GM23338 (cell line): ENCODE results near the gene RGS7. TPM values are rescaled to one million over a fixed set of nuclear protein-coding genes. Genes with fewer than 3 reads are reported as not detected.

Experiments
- ATAC-seq: fragments of 200-7000 bp; cut with Tn5 transposase; 3 replicates; pipeline ENCODE4 v1.9.1; 2020
- DNase-seq: peaks from one replicate; pipeline ENCODE4 v3.0.0-alpha.2; 2015; ENCODE audit warnings: low spot score
- H2AFZ ChIP-seq: fragments of 200-600 bp; sonication (generic); 2 replicates; pipeline ENCODE4 v1.8.0; 2016; ENCODE audit warnings: antibody characterized with exemption, mild to moderate bottlenecking, moderate library complexity
- H3F3A ChIP-seq: fragments of 200-600 bp; sonication (generic); replicated peaks from 2 replicates; pipeline ENCODE4 v1.8.0; 2017; ENCODE audit warnings: antibody characterized with exemption, mixed run types, low read depth
- H3K27ac ChIP-seq: fragments of 200-600 bp; sonication (generic); 2 replicates; pipeline ENCODE4 v1.6.1; 2016; ENCODE audit warnings: low read depth
- H3K27me3 ChIP-seq: fragments of 200-600 bp; sonication (generic); 2 replicates; pipeline ENCODE4 v1.8.0; 2016; ENCODE audit warnings: mild to moderate bottlenecking, mixed run types, moderate library complexity; ENCODE audit not compliant: insufficient read depth
- H3K36me3 ChIP-seq: fragments of 200-600 bp; sonication (generic); 2 replicates; pipeline ENCODE4 v1.8.0; 2016; ENCODE audit warnings: mild to moderate bottlenecking; ENCODE audit not compliant: insufficient read depth
- H3K4me1 ChIP-seq: fragments of 200-600 bp; sonication (generic); 2 replicates; pipeline ENCODE4 v1.8.0; 2016; ENCODE audit warnings: mild to moderate bottlenecking, moderate library complexity; ENCODE audit not compliant: insufficient read depth
- H3K4me2 ChIP-seq: fragments of 200-600 bp; sonication (generic); 2 replicates; pipeline ENCODE4 v1.7.1; 2017; ENCODE audit warnings: mixed run types
- H3K4me3 ChIP-seq: fragments of 200-600 bp; sonication (generic); 2 replicates; pipeline ENCODE4 v1.6.1; 2016; ENCODE audit warnings: mixed run types
- H3K79me2 ChIP-seq: fragments of 200-600 bp; sonication (generic); replicated peaks from 2 replicates; pipeline ENCODE4 v1.8.0; 2017; ENCODE audit warnings: mild to moderate bottlenecking; ENCODE audit not compliant: insufficient read depth
- H3K9me2 ChIP-seq: fragments of 200-600 bp; sonication (generic); 2 replicates; pipeline ENCODE4 v1.8.0; 2017; ENCODE audit not compliant: insufficient read depth
- H4K20me1 ChIP-seq: fragments of 200-600 bp; sonication (generic); replicated peaks from 2 replicates; pipeline ENCODE4 v1.8.0; 2017; ENCODE audit warnings: mild to moderate bottlenecking; ENCODE audit not compliant: insufficient read depth
- H3K27ac Mint-ChIP-seq: 2 replicates; pipeline ENCODE4 v1.8.0; 2020; ENCODE audit warnings: inconsistent platforms, mild to moderate bottlenecking, moderate library complexity, mixed read lengths
- H3K27me3 Mint-ChIP-seq: 3 replicates; pipeline ENCODE4 v1.8.0; 2022; ENCODE audit warnings: low read depth, mild to moderate bottlenecking, moderate library complexity, mixed read lengths, inconsistent platforms; ENCODE audit not compliant: insufficient read depth, poor library complexity
- H3K36me3 Mint-ChIP-seq: 3 replicates; pipeline ENCODE4 v1.8.0; 2021; ENCODE audit warnings: low read depth, mild to moderate bottlenecking, inconsistent platforms, moderate library complexity, mixed read lengths
- H3K4me1 Mint-ChIP-seq: 3 replicates; pipeline ENCODE4 v1.8.0; 2020; ENCODE audit warnings: mild to moderate bottlenecking, inconsistent platforms, mixed read lengths
- H3K4me3 Mint-ChIP-seq: 3 replicates; pipeline ENCODE4 v1.8.0; 2021; ENCODE audit warnings: moderate library complexity, mild to moderate bottlenecking, inconsistent platforms, mixed read lengths
- H3K9me3 Mint-ChIP-seq: 3 replicates; pipeline ENCODE4 v1.8.0; 2020; ENCODE audit warnings: moderate library complexity, mild to moderate bottlenecking, inconsistent platforms, mixed read lengths
- POLR2AphosphoS5 ChIP-seq: IDR thresholded peaks from 2 replicates; pipeline ENCODE4 v1.6.1; 2016; ENCODE audit warnings: antibody characterized with exemption, low read depth
- REST ChIP-seq: IDR thresholded peaks from one replicate; pipeline ENCODE4 v1.6.1; 2018; ENCODE audit warnings: antibody characterized with exemption; ENCODE audit not compliant: unreplicated experiment
- ZNF114 ChIP-seq: fragments of 250-450 bp; sonication (Bioruptor Pico); IDR thresholded peaks from 2 replicates; pipeline ENCODE4 v1.5.0; 2020; ENCODE audit warnings: mild to moderate bottlenecking, moderate library complexity
- ZNF331 ChIP-seq: fragments of 250-450 bp; sonication (Bioruptor Pico); IDR thresholded peaks from 2 replicates; pipeline ENCODE4 v1.5.0; 2020; ENCODE audit warnings: low read depth, mild to moderate bottlenecking, moderate library complexity
- polyA plus RNA-seq: library from polyadenylated mRNA; unstranded; fragments of >200 nt; fragmentation: Nextera tagmentation; extraction: Ambion mirVana; gene quantifications from 2 replicates; pipeline ENCODE4 v1.2.1, GENCODE V29; 2016
- total RNA-seq: library from RNA; depleted of rRNA; stranded (reverse); fragments of >200 nt; shearing (Covaris generic); gene quantifications from 2 replicates; pipeline ENCODE4 v1.2.3, GENCODE V29; 2014
- TF ChIP-seq, protein P1 (sequence below): fragments of 250-450 bp; sonication (Bioruptor Pico); IDR thresholded peaks from 2 replicates; pipeline ENCODE4 v1.5.0; 2020; ENCODE audit warnings: mild to moderate bottlenecking, moderate library complexity

RGS7 gene
- total and polyA plus RNA-seq, 2 experiments from 2014 or later: 2.0 to 2.2 TPM

DNA sequence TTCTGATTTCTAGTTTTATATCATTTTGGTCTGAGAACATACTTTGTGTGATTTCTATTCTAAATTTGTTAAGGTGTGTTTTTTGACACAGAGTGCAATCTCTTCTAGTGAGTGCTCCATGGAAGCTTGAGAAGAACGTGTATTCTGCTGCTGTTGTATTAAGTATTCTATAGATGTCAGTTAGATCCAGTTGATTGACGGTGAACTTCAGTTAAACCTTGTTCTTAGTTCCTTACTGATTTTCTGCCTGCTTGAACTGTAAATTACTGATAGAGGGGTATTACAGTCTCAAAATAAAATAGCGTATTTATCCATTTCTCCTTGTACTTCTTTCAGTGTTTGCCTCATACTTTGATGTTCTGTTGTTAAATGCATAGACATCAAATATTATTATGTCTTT, 497.0 kb downstream of the RGS7 start:
- no peaks in the 10 kb centered on the region for H3K4me1 ChIP-seq
- Mint-ChIP-seq H3K27me3 (no peaks in the 10 kb centered on the region), H3K27ac (no peak overlapping the region), H3K9me3 (no peaks in the 10 kb centered on the region), H3K4me1 (no peaks in the 10 kb centered on the region), H3K4me3 (no peak overlapping the region), H3K36me3 (no peaks in the 10 kb centered on the region)
- H3K4me3 ChIP-seq: no peak overlapping the region
- TF ChIP-seq ZNF331 (CRISPR knock-in tag): no peak
- TF ChIP-seq, protein P1, sequence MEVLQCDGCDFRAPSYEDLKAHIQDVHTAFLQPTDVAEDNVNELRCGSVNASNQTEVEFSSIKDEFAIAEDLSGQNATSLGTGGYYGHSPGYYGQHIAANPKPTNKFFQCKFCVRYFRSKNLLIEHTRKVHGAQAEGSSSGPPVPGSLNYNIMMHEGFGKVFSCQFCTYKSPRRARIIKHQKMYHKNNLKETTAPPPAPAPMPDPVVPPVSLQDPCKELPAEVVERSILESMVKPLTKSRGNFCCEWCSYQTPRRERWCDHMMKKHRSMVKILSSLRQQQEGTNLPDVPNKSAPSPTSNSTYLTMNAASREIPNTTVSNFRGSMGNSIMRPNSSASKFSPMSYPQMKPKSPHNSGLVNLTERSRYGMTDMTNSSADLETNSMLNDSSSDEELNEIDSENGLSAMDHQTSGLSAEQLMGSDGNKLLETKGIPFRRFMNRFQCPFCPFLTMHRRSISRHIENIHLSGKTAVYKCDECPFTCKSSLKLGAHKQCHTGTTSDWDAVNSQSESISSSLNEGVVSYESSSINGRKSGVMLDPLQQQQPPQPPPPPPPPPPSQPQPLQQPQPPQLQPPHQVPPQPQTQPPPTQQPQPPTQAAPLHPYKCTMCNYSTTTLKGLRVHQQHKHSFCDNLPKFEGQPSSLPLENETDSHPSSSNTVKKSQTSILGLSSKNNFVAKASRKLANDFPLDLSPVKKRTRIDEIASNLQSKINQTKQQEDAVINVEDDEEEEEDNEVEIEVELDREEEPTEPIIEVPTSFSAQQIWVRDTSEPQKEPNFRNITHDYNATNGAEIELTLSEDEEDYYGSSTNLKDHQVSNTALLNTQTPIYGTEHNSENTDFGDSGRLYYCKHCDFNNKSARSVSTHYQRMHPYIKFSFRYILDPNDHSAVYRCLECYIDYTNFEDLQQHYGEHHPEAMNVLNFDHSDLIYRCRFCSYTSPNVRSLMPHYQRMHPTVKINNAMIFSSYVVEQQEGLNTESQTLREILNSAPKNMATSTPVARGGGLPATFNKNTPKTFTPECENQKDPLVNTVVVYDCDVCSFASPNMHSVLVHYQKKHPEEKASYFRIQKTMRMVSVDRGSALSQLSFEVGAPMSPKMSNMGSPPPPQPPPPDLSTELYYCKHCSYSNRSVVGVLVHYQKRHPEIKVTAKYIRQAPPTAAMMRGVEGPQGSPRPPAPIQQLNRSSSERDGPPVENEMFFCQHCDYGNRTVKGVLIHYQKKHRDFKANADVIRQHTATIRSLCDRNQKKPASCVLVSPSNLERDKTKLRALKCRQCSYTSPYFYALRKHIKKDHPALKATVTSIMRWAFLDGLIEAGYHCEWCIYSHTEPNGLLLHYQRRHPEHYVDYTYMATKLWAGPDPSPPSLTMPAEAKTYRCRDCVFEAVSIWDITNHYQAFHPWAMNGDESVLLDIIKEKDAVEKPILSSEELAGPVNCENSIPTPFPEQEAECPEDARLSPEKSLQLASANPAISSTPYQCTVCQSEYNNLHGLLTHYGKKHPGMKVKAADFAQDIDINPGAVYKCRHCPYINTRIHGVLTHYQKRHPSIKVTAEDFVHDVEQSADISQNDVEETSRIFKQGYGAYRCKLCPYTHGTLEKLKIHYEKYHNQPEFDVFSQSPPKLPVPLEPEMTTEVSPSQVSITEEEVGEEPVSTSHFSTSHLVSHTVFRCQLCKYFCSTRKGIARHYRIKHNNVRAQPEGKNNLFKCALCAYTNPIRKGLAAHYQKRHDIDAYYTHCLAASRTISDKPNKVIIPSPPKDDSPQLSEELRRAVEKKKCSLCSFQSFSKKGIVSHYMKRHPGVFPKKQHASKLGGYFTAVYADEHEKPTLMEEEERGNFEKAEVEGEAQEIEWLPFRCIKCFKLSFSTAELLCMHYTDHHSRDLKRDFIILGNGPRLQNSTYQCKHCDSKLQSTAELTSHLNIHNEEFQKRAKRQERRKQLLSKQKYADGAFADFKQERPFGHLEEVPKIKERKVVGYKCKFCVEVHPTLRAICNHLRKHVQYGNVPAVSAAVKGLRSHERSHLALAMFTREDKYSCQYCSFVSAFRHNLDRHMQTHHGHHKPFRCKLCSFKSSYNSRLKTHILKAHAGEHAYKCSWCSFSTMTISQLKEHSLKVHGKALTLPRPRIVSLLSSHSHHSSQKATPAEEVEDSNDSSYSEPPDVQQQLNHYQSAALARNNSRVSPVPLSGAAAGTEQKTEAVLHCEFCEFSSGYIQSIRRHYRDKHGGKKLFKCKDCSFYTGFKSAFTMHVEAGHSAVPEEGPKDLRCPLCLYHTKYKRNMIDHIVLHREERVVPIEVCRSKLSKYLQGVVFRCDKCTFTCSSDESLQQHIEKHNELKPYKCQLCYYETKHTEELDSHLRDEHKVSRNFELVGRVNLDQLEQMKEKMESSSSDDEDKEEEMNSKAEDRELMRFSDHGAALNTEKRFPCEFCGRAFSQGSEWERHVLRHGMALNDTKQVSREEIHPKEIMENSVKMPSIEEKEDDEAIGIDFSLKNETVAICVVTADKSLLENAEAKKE (CRISPR knock-in tag): no peak
- TF ChIP-seq POLR2AphosphoS5: no peak
- no peak for TF ChIP-seq ZNF114 (CRISPR knock-in tag)
- TF ChIP-seq REST: no peak
- H4K20me1 ChIP-seq: no peaks in the 10 kb centered on the region
- no peaks in the 10 kb centered on the region for H3K9me2 ChIP-seq
- no peaks in the 10 kb centered on the region for H3F3A ChIP-seq
- DNase-seq (no peak), ATAC-seq (no peak)
- no peaks in the 10 kb centered on the region for H3K79me2 ChIP-seq
- H2AFZ ChIP-seq: no peak overlapping the region
- no peaks in the 10 kb centered on the region for H3K27me3 ChIP-seq
- no peak overlapping the region for H3K4me2 ChIP-seq
- H3K36me3 ChIP-seq: no peaks in the 10 kb centered on the region
- no peak overlapping the region for H3K27ac ChIP-seq
